Esophagus squamous epithelium (tissue), 5 donors: ENCODE results near the gene NRXN3. TPM values are rescaled to one million over a fixed set of nuclear protein-coding genes. Genes with fewer than 3 reads are reported as not detected.

Experiments
- DNase-seq: peaks from one replicate; lab custom pipeline; 2025; lab: John Stamatoyannopoulos, UW
- H3K27ac ChIP-seq, 4 donors: fragments of 200-600 bp; sonication (generic); one replicate each; pipeline ENCODE4 v1.5.1; 2016 to 2019; ENCODE audit warnings: mild to moderate bottlenecking in 1 of 4
- H3K27me3 ChIP-seq, 4 donors: fragments of 200-600 bp; sonication (generic); 1 replicate in 3 of 4; 2 replicates in 1 of 4; pipeline versions ENCODE4 v1.5.1 to v1.6.0; 2017 to 2021; ENCODE audit warnings: antibody characterized with exemption in 1 of 4
- H3K36me3 ChIP-seq, 3 donors: fragments of 200-600 bp; sonication (generic); one replicate each; pipeline ENCODE4 v1.5.1; 2016 to 2019
- H3K4me1 ChIP-seq, 3 donors: fragments of 200-600 bp; sonication (generic); one replicate each; pipeline ENCODE4 v1.5.1; 2017 to 2019
- H3K4me3 ChIP-seq, 4 donors: fragments of 200-600 bp; sonication (generic); 1 replicate in 3 of 4; 2 replicates in 1 of 4; pipeline ENCODE4 v1.5.1; 2016 to 2019; ENCODE audit warnings: mild to moderate bottlenecking in 2 of 4, moderate library complexity in 1 of 4
- H3K9me3 ChIP-seq, 3 donors: fragments of 200-600 bp; sonication (generic); one replicate each; pipeline ENCODE4 v1.5.1; 2016 to 2019
- POLR2A ChIP-seq, 4 donors: fragments of 450-650 bp; IDR thresholded peaks; one replicate each; pipeline ENCODE4 v1.6.1; 2017; ENCODE audit warnings: antibody characterized with exemption in 4 of 4, mild to moderate bottlenecking in 4 of 4, moderate library complexity in 3 of 4
- WGBS, 2 donors: methylation state at CpG; one replicate each; pipeline ENCODE4 v1.1.5; 2018; 5-methylcytosine and 5-hydroxymethylcytosine counted together
- intact Hi-C: fragments of 100-400 bp; cut with DNase I; formaldehyde crosslinking; loops from one replicate; pipeline ENCODE4 v1.15.0; 2022
- total RNA-seq, 4 donors: library from RNA; depleted of rRNA; stranded (reverse); fragments of >200 nt; gene quantifications; one replicate each; pipeline ENCODE4 v1.1.0, GENCODE V29; 2016
- TF ChIP-seq, protein P1 (sequence below), 6 experiments: fragments of 450-650 bp in 4 of 6; fragments of 200-600 bp in 2 of 6; sonication (generic) in 2 of 6; IDR thresholded peaks; one replicate each; pipeline ENCODE4 v1.5.1; 2016 to 2019; ENCODE audit warnings: antibody characterized with exemption in 6 of 6, mild to moderate bottlenecking in 4 of 6, moderate library complexity in 4 of 6
- donor health status: DM: yes; HTN: yes; CAD: no.

Gene NRXN3
- total RNA-seq, 4 donors from 2014 or later: 0.30 to 15.8 (median 1.5) TPM

DNA sequence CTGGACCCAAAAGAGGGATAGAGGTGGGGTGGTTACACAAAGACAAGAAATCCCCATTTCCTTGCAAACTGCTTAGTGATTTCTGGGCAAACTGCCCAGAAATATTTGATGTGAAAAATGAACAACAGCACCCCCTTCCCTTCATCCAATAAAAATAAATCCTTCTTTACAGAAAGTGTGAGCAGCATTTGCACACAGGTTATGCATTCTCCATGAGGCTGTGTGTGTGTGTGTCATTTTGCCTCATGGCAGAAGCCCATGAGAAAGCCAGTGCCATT, 17.2 kb upstream of the NRXN3 start:
- Histone ChIP-seq H3K27me3 (peaks cover 0 to 4% (median 0%) of the 10 kb centered on the region in 4 donors), H3K36me3 (no peaks in the 10 kb centered on the region), H3K4me3 (no peak overlapping the region), H3K9me3 (no peaks in the 10 kb centered on the region), H3K27ac (no peak overlapping the region), H3K4me1 (no peaks in the 10 kb centered on the region)
- DNase-seq: no peak
- TF ChIP-seq, protein P1, sequence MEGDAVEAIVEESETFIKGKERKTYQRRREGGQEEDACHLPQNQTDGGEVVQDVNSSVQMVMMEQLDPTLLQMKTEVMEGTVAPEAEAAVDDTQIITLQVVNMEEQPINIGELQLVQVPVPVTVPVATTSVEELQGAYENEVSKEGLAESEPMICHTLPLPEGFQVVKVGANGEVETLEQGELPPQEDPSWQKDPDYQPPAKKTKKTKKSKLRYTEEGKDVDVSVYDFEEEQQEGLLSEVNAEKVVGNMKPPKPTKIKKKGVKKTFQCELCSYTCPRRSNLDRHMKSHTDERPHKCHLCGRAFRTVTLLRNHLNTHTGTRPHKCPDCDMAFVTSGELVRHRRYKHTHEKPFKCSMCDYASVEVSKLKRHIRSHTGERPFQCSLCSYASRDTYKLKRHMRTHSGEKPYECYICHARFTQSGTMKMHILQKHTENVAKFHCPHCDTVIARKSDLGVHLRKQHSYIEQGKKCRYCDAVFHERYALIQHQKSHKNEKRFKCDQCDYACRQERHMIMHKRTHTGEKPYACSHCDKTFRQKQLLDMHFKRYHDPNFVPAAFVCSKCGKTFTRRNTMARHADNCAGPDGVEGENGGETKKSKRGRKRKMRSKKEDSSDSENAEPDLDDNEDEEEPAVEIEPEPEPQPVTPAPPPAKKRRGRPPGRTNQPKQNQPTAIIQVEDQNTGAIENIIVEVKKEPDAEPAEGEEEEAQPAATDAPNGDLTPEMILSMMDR (IDR thresholded peaks at IDR 0.05): no peak
- TF ChIP-seq POLR2A (IDR thresholded peaks at IDR 0.05): no peak
- intact Hi-C loops: no loop called here

DNA sequence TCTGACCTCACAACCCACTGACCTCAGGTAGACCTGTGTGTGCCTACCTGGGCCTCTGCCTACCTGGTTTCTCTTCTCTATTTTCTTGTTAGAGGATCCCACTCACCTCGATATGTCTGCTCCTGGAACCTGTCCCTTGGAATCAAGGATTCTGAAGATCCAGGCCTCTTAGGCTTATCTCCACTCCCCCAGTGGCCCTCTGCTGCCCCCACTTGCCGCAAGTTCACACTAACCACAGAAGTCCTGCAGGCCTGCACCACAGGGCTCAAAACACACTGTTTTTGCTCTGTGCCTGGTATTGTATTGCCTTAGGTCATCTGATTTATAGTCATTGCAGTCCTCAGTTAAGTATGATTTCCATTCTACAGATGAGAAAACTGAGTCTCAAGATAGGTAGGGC, 15.3 kb upstream of the NRXN3 start:
- Histone ChIP-seq H3K4me3 (no peak overlapping the region), H3K4me1 (no peaks in the 10 kb centered on the region), H3K27me3 (peaks cover 0 to 4% (median 0%) of the 10 kb centered on the region in 4 donors), H3K36me3 (no peaks in the 10 kb centered on the region), H3K27ac (no peak overlapping the region), H3K9me3 (no peaks in the 10 kb centered on the region)
- TF ChIP-seq, protein P1 (IDR thresholded peaks at IDR 0.05): no peak
- no peak for TF ChIP-seq POLR2A (IDR thresholded peaks at IDR 0.05)
- DNase-seq: no peak
- 43 to 68% methylated on average over 1 to 2 of the region's 2 CpGs for WGBS, 2 donors
- intact Hi-C loops: no loop called here

DNA sequence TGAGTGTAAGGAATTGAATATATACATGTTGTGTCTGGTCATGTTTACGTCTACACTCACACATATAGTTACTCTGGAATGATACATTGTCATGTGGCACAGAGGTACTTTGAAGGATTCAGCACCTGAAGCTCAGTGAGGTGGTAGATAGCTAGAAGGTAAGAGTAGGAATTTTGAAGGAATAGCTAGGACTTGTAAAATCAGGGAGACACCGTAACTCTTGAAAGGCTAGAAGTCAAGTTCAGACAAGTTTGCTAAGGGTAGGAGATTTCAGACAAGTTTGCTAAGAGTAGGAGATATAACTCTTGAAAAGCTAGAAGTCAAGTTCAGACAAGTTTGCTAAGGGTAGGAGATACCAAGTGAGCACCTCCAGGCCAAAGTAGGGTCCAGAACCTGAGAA, 14.0 kb upstream of the NRXN3 start:
- Histone ChIP-seq H3K36me3 (no peaks in the 10 kb centered on the region), H3K9me3 (no peaks in the 10 kb centered on the region), H3K27ac (no peak overlapping the region), H3K4me3 (no peak overlapping the region), H3K27me3 (no peaks in the 10 kb centered on the region), H3K4me1 (no peaks in the 10 kb centered on the region)
- TF ChIP-seq POLR2A (IDR thresholded peaks at IDR 0.05): no peak
- TF ChIP-seq, protein P1 (IDR thresholded peaks at IDR 0.05): no peak
- intact Hi-C loops: no loop called here
- DNase-seq: no peak
- WGBS, 2 donors: 54 to 61% methylated on average over 2 of the region's 2 CpGs

DNA sequence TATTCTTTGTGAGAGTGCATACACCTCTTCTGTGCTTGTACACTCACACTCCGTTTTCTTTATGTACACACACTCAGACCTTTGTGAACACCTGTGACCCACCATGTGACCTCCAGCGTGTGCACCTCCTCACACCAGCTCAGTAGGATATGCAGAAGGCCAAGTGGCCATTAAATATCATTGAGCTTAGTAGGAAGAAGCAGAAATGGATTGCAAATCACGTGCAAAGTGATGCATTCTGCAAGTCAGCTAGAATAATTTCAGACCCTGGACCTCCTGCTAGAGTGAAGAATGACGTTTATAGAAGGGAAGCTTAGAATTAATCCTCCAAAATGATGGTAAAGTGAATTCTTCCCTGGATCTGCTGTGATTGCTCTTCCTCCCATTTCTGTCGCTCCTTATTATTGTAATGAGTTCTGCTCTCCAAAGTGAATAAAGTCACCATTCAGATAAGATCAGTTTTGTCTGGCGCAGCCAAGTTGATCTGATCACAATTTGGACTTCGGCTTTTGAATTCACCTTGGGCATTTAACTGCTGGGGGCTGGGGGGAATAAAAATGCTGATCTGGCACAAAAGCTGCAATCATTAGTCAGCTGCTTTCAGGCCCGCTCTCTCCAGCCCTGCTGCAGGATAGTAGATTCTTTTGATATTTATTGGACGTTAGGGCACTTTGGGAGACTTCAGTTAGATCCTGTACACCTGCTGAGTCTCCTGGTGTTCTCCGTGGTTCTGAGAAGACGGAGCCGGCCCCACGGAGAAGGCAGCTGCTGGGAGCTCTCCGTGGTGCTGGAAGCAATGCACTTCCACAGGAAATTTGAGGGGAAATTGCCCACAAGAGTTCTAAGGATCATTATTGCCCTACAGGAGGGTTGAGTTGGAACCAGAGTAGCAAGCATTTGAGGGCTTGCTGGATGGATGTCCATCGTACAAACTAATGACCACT, 12.4 kb upstream of the NRXN3 start:
- no peak for DNase-seq
- 37 to 41% methylated on average over 14 to 15 of the region's 15 CpGs for WGBS, 2 donors
- Histone ChIP-seq H3K27ac (no peak overlapping the region), H3K27me3 (peaks cover 0 to 4% (median 0%) of the 10 kb centered on the region in 4 donors), H3K4me1 (no peaks in the 10 kb centered on the region), H3K4me3 (no peak overlapping the region), H3K36me3 (no peaks in the 10 kb centered on the region), H3K9me3 (no peaks in the 10 kb centered on the region)
- intact Hi-C loops: no loop called here
- TF ChIP-seq POLR2A (IDR thresholded peaks at IDR 0.05): no peak
- TF ChIP-seq, protein P1 (IDR thresholded peaks at IDR 0.05): no peak

DNA sequence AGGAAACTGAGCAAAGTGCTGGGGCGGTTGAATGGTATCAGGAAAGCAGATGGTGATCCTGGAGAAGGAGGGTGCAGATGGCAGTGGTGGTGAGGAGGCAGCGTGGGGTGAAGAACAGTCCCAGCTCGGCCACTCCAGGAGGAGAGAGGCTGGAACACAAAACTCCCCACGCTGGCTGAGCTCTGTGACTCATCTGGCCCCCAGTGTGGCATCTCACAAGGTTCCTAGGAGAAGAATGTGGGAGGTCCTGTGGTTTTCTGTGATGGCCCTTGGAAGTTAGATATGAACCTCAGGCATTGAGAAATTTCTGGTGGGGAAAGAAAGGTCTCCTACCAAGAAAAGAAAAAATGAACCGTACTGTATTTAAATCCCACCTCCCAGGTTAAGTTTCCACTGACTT, 8.0 kb upstream of the NRXN3 start:
- no peak for TF ChIP-seq POLR2A (IDR thresholded peaks at IDR 0.05)
- TF ChIP-seq, protein P1 (IDR thresholded peaks at IDR 0.05): no peak
- 52% methylated on average over 5 of the region's 5 CpGs for WGBS, 2 donors
- Histone ChIP-seq H3K9me3 (no peaks in the 10 kb centered on the region), H3K27ac (no peak overlapping the region), H3K36me3 (no peaks in the 10 kb centered on the region), H3K4me1 (no peaks in the 10 kb centered on the region), H3K4me3 (no peak overlapping the region), H3K27me3 (peaks cover 0 to 32% (median 0%) of the 10 kb centered on the region in 4 donors)
- intact Hi-C loops: no loop called here
- no peak for DNase-seq
